ENCODE measurements around the gene NOXO1. TPM values are rescaled to one million over a fixed set of nuclear protein-coding genes. Genes with fewer than 3 reads are reported as not detected.

NOXO1 gene
- total and polyA plus RNA-seq, 2 experiments from 2014 or later, result 2.3 to 6.0 TPM

GRCh38 chr16:1946495-1947368 is 34.5 kb downstream of the NOXO1 start:
- no peaks in the 10 kb centered on the region for H3K9me2 ChIP-seq (replicated peaks; ENCODE audit: insufficient read depth)
- H3K4me2 ChIP-seq, result no peak overlapping the region
- H3K4me1 ChIP-seq (ENCODE audit: insufficient read depth), result peaks cover 8% of the 10 kb centered on the region
- no peak overlapping the region for H2AFZ ChIP-seq
- H3K27ac ChIP-seq, result no peak overlapping the region
- no peaks in the 10 kb centered on the region for H3K9me3 ChIP-seq (ENCODE audit: low read depth)
- H3K27me3 ChIP-seq, result no peaks in the 10 kb centered on the region
- H3K4me3 ChIP-seq, result no peak overlapping the region
- TF ChIP-seq EZH2phosphoT487 (IDR thresholded peaks at IDR 0.05; ENCODE audit: low read depth, severe bottlenecking, unreplicated experiment) (no peak), CTCF (IDR thresholded peaks at IDR 0.05; ENCODE audit: poor library complexity) (no peak), EZH2 (IDR thresholded peaks at IDR 0.05; ENCODE audit: borderline replicate concordance) (no peak)
- no peaks in the 10 kb centered on the region for H3K36me3 ChIP-seq (replicated peaks; ENCODE audit: insufficient read depth, low read depth)
- WGBS (ENCODE audit: low lambda C conversion rate, missing lambda C conversion rate), result 93% methylated on average over 38 of the region's 38 CpGs
- DNase-seq (ENCODE audit: low spot score), result no peak
- H4K20me1 ChIP-seq (ENCODE audit: insufficient read depth, poor library complexity, severe bottlenecking), result no peaks in the 10 kb centered on the region
- peaks cover 10% of the 10 kb centered on the region for H3K79me2 ChIP-seq

DNA sequence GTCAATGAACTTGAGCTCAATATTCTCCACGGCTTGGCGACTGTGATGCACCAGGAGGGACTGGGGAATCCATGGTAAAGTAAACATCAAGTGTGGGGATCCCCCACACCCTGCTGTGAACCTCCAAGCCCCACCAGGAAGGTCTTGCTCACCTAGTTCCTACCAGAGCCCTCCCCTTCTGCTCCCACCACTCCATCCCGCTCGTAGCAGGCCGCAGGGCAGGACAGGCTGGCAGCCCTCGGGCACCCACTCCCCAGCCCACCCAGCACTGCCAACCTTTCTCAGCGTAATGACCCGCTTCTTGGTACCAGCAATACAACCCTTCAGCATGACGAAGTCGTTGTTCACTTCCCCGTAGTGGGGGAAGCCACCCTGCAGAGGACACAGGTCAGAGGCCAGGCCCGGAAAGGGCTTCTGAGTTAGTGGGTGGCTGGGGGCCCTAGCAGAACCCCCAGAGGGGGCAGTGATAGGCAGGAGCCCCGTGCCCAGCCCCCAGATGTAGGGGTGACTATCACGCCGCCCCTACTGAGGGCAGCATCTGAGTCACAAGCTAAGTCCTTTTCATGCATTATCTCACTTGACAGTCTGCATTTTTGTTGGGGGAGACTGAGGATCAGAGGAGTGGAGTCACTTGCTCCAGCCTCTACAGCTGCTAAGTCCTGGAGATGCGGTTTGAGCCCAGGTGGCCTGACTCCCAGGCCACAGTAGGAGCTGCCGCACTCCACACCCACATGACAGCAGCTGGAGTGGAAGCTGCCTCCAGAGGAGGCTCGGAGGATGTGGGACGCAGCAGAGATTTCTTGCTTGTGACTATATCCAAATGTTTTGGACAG is 35.5 kb downstream of the NOXO1 start:
- no peak overlapping the region for H3K4me2 ChIP-seq
- WGBS (ENCODE audit: low lambda C conversion rate, missing lambda C conversion rate), result 91% methylated on average over 19 of the region's 19 CpGs

GRCh38 chr16:1944612-1945199 is 36.6 kb downstream of the NOXO1 start:
- Histone ChIP-seq H3K4me1 (ENCODE audit: insufficient read depth) (peaks cover 19% of the 10 kb centered on the region), H2AFZ (no peak overlapping the region), H3K36me3 (replicated peaks; ENCODE audit: insufficient read depth, low read depth) (no peaks in the 10 kb centered on the region), H3K9me2 (replicated peaks; ENCODE audit: insufficient read depth) (no peaks in the 10 kb centered on the region), H3K79me2 (peaks cover 10% of the 10 kb centered on the region), H3K4me2 (no peak overlapping the region), H3K27me3 (no peaks in the 10 kb centered on the region), H3K27ac (no peak overlapping the region), H3K9me3 (ENCODE audit: low read depth) (no peaks in the 10 kb centered on the region), H3K4me3 (no peak overlapping the region), H4K20me1 (ENCODE audit: insufficient read depth, poor library complexity, severe bottlenecking) (no peaks in the 10 kb centered on the region)
- WGBS (ENCODE audit: low lambda C conversion rate, missing lambda C conversion rate), result 91% methylated on average over 21 of the region's 21 CpGs
- TF ChIP-seq CTCF (IDR thresholded peaks at IDR 0.05; ENCODE audit: poor library complexity), result no peak
- TF ChIP-seq EZH2phosphoT487 (IDR thresholded peaks at IDR 0.05; ENCODE audit: low read depth, severe bottlenecking, unreplicated experiment), result no peak
- no peak for TF ChIP-seq EZH2 (IDR thresholded peaks at IDR 0.05; ENCODE audit: borderline replicate concordance)
- DNase-seq (ENCODE audit: low spot score), result no peak

More for the DNA sequence above, 35.5 kb downstream of the NOXO1 start:
- Histone ChIP-seq H3K27me3 (no peaks in the 10 kb centered on the region), H3K4me3 (no peak overlapping the region), H3K9me3 (ENCODE audit: low read depth) (no peaks in the 10 kb centered on the region), H3K79me2 (peaks cover 10% of the 10 kb centered on the region), H3K36me3 (replicated peaks; ENCODE audit: insufficient read depth, low read depth) (no peaks in the 10 kb centered on the region), H3K4me1 (ENCODE audit: insufficient read depth) (peaks cover 16% of the 10 kb centered on the region), H3K9me2 (replicated peaks; ENCODE audit: insufficient read depth) (no peaks in the 10 kb centered on the region), H2AFZ (no peak overlapping the region), H3K27ac (no peak overlapping the region), H4K20me1 (ENCODE audit: insufficient read depth, poor library complexity, severe bottlenecking) (no peaks in the 10 kb centered on the region)
- TF ChIP-seq CTCF (IDR thresholded peaks at IDR 0.05; ENCODE audit: poor library complexity), result no peak
- no peak for TF ChIP-seq EZH2phosphoT487 (IDR thresholded peaks at IDR 0.05; ENCODE audit: low read depth, severe bottlenecking, unreplicated experiment)
- no peak for TF ChIP-seq EZH2 (IDR thresholded peaks at IDR 0.05; ENCODE audit: borderline replicate concordance)
- no peak for DNase-seq (ENCODE audit: low spot score)
